ENCODE results near the gene CAMTA1. TPM values are rescaled to one million over a fixed set of nuclear protein-coding genes. Genes with fewer than 3 reads are reported as not detected.
A peak's percentile ranks its signal among the peaks of the same experiment; 100 is the strongest.

Gene CAMTA1
- total RNA-seq, 1 donor from 2014 or later = 40.9 TPM

DNA sequence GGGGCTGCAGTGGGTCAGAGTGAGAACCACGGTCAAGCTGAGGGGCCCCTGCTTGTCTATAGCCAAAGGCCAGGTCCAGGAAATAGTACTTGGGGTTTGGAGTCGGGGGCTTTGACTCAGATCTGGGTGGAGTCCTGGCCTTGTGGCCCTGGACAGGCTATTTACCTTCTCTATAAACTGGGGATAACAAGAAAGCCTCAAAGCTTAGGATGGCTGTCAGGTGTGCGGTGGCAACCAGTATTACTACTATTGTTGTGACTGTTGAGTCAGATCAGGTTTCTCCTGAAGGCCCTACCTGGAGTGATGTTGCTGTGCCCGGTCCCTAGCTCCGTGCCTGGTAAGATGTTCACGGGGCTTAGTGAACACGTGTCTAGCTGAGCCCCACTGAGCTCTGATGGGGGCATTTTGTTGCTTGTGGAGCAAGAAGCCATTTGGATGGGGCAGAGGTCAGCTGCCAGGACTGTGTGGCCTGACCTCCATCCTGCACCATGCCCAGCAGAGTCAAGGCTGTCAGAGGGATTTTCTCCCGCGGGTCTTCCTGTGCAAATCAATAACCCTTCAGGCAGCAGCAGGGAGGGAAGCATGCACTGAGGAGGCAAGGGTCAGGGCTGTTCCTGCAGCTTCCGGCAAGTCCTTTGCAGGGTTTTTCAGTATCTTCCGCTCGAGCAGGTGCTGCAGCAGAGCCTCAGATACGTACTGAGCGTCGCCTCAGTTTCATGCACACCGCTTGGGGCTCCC, 170.3 kb downstream of the CAMTA1 start:
- DNase-seq (ENCODE audit: low read depth in 2 of 2) = no peak

DNA sequence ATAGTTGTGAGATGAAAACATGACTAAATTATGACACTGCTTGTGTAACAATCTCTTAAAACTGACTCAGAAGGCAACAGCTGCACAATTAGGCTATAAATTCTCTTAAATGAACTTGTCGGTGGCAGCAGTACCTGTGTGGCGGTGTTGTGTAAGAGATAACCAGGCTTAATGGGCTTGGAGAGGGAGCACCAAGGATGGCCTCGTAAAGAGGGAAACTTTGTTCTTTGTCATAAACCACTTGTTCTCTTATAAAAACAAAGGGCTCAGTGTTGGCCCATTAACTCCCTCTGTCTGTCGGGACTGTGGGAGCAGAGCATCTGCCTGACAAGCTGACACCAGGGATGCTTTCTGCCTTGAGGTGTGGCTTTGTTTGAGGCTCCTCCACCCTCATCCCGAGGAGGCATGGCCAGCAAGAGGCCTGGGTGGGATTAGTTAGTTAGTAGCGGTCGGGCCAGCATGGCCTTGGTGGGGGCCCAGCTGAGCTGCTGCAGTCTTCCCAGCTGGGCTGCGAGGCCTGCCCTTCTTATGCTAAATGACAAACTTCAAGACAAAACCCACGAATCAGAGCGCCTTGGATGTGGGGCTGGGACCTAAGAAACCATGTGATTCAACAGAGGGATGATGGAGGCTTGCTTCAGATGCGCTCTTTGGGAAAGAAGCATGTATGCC, 171.4 kb downstream of the CAMTA1 start:
- no peak for DNase-seq (ENCODE audit: low read depth in 2 of 2)

DNA sequence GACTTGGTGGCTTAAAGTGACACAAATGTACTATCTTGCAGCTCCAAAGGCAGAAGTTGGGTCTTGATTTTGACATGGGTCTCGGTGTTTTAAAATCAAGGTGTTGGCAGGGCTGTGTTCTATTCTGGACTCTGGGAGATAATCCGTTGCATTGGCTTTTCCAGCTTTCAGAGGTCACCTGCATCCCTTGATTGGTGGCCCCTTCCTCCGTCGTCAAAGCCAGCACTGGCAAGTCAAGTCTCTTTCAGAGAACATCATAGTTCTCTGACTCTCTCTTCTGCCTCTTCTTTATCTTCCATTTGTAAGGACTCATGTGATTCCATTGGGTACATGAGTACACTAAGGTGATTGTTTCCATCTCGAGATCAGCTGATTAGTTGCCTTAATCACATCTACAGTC, 172.1 kb downstream of the CAMTA1 start:
- DNase-seq (ENCODE audit: low read depth in 2 of 2) = no peak

DNA sequence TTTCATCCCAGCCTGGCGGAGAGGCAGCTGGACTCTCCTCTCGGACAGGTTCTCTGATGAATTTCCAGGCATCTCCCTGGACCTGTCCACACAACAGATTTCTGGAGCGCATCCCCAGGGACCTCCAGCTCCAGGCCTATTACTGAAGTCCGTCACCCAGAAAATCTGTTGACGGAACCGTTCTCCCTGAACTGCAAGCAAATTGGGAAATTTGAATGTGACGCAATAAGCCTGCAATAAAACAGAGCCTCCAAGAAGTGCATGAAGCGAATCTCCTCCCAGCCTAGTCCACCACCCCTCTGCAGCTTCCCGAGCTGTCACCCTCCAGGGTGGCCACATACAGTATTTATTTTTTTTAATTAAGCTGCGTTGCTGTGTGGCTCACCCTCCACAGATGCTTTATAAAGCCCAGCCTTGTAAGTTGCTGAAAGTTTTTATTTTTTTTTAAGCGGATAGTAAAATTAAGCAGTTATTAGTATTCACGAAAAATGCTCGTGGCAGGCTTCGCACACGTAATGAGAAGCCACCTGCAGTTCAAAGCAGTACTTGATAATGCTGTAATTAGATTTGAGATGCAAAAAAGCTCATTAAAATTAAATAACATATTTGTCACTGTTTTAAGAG, 173.3 kb downstream of the CAMTA1 start:
- DNase-seq (ENCODE audit: low read depth in 2 of 2) = no peak

DNA sequence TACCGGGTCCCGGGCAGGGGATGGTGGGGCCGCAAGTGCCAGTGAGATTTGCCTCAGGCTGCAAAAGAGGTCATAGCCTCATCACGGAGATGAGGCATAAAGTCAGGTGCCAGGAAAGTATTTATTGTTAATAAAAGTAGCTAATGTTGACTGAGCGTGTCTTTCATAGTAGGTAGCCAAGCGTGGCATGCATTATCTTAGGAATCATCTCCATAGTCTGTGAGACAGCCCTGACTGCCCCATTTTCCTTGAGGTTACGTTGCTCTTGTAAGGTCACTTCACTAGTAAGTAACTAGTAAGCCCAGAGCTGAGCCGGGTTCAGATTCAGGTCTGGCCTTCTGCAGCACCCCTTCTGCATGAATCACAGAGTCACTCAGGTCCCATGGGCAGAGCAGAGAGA, 174.2 kb downstream of the CAMTA1 start:
- no peak for DNase-seq (ENCODE audit: low read depth in 2 of 2)

DNA sequence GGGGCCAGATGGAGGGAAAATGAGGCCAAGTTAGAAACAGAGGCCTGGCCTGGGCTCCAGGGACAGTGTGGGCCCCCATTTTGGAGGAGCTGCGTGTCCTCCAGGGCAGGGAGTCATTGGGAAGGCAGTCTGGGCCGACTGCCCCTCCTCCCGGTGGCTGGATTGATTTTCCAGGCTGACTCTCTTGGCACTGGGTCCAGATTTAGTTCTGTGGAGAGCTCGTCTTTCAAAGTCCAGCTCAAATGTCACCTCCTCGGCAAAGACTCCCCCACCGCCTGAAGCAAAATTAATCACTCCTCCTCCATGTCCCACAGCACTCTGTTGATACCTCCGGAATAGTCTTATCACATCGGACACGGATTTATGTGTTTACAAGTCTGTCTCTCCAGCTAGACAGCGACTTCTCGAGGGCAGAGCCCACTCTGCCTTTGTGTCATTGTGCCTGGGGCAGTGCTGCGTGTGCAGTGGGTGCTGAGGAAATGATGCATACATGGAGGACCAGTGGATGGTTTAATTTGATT, 175.1 kb downstream of the CAMTA1 start:
- DNase-seq (ENCODE audit: low read depth in 2 of 2) = no peak

DNA sequence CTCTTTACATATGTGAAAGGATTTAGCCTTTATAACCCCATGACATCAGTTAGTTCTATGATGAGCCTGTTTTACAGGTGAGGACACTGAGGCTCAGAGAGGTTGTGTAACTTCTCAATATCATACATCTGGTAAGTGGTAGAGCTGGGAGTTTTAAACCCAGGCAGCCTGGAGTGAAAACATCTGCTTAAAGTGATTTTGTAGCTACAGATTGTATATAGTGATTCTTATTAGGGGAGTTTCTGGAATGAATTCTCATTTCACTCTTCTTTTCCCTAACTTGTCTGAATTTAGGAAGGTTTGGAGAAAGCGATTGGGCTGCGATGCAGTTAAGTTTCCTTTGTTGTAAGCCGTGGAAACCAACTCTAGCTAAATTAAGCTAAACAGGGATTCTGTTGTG, 175.6 kb downstream of the CAMTA1 start:
- no peak for DNase-seq (ENCODE audit: low read depth in 2 of 2)

DNA sequence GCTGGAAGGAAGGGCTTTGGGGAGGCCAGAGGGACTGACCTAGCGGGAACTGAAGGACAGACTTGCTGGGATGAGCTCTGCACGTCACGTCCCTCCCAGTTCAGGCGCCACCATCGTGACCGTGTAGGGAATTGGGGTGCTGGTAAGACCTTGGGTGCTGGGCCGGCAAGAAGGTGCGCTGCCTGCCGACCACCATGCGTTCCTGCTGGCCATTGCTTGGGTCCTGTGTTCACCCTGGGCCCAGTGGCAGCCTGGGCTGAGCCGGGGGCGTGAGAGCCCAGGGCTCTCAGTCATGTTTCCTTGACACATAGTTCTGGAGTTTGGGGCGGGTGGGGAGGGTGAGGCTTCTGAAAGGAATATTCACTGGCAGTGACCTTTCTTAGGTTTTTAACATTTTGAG, 176.0 kb downstream of the CAMTA1 start:
- DNase-seq (ENCODE audit: low read depth in 2 of 2) = no peak

DNA sequence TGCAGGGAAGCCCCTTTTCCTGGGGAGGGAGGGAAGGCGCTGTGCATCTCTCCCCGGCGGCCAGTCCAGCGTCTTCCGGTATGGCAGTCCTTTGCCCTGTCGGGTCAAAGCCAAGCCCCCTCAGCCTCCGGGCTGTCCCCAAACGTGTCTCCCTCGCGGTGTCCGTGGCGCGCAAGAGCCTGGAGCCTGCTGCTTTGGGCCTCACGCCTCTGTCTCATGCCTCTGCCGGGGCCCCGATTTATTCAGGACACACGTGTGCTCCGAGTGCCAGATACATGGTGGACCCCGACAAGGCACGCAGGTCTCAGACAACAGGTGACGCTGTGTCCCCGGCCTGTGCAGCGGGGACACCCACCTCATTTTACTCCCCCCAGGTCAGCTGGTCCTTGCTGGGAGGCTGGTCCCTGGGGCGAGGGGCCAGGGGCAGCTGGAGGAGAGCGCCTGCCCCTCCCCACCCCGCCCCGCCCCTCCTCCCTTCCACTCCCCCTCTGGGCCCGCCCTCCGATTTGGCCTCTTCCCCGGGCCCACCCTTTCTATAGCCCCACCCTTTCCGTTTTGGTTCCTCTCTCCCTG, 176.7 kb downstream of the CAMTA1 start:
- DNase-seq (ENCODE audit: low read depth in 2 of 2) = no peak

DNA sequence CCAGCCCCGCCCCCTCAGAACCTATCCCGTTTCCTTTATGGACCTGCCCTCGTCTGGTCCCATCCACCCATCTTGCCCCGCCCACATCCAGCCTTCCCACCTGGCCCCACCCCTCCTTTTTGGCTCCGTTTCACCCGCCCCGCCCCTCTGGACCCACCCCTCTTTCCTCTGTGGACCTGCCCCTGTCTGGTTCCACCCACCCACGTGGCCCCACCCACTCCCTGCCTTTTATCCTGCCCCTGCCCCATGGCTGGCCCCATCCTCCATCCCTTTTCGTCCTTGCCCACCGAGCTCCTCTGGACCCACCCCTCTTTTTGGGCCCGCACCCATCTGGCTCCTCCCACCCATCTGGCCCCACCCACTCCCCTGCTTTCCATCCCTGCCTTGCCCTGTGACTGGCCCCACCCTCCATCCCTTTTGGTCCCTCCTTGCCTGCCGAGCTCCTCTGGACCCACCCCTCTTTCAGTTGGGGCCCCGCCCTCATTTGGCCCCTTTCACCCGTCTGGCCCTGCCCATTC, 177.3 kb downstream of the CAMTA1 start:
- DNase-seq (ENCODE audit: low read depth in 2 of 2) = no peak

DNA sequence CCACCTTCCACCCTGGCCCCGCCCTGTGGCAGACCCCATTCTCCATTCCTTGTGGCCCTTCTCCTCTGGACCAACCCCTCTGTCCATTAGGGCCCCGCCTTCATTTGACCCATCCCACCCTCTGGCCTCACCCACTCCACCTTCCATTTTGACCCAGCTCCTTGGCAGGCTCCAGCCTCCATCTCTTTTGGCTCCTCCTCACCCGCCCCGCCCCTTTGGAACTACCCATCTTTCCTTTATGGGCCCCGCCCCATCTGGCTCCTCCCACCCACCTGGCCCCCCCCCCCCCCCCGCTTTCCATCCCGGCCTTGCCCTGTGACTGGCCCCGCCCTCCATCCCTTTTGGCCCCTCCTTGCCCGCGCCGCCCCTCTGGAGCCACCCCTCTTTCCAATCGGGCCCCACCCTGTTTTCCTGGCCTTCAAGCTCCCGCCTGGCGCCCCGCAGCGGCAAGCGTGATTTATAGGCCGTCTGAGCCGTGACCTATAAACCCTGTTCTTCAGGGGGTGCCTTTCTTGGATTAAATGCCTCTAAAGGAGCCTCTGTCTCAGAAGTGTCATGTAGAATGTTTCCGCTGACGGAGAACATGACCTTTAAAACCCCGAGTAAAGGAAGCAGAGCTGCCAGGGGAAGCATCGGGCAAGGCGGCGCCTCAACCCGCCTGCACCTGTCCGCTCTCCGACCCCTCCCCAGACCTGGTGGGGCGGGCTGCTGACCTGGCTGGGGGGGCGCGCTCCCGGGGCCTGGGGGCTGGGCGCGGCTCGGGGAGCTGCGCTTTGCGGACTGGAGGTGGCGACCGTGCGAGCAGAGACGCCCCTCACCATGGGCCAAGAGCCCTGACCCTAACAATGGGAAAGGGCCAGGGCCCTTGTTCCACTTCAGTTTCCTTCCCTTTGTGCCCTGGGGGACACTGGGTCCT, 178.0 kb downstream of the CAMTA1 start:
- peak in 1 of 2 donors; percentile 12 for DNase-seq (ENCODE audit: low read depth in 2 of 2)

DNA sequence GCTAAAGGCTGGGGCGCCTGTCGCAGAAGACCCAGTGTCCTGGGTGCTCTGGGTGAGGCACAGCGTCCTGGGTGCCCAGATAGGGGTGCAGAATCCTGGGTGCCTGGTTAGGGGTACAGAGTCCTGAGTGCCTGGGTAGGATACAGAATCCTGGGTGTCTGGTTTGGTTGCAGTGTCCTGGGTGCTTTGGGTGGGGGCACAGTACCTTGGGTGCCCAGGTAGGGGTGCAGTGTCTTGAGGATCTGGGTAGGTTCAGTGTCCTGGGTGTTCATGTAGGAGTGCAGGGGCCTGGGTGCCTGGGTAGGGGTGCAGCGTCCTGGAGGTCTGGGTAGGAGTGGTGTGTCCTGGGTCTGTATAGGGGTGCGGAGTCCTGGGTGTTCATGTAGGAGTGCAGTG, 178.7 kb downstream of the CAMTA1 start:
- no peak for DNase-seq (ENCODE audit: low read depth in 2 of 2)

DNA sequence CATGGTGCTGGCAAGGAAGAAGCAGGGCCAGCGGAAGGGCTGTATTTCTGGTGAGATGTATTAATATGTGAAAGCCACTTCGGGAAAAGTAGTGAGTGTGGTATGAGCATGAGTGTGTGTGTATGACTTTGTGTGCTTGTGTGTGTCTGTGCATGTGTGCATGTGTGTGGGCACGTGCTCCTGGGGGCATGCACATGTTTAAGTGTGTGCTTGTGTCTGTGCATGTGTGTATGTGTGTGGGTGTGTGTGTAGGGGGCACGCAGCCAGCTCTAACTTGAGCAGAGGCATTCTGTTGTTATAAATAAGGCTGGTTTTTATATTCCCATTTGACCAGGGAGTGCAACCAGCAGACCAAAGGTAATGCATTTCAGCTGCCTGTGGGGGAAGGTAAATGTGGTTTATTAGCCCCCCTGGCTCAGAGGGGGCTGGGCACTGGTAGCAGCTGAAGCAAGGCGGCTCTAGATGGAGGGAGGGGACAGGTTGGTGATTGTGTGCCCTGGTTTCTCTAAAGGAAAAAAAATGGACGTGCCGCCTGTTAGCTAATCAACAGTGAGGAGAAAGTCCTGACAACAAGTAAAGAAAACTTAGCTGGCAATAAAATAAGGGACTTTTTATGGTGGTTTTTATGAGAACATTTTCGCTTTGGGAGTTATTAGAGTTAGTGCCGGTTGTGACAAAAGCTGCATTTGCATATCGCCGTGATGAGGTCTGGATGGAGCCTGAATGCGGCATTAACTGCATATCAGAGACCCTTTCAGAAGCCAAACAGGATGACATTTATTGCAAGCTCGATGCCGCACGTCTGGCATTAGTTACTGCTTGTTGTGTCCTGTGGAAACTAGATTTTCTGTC, 180.1 kb downstream of the CAMTA1 start:
- DNase-seq (ENCODE audit: low read depth in 2 of 2) = no peak

DNA sequence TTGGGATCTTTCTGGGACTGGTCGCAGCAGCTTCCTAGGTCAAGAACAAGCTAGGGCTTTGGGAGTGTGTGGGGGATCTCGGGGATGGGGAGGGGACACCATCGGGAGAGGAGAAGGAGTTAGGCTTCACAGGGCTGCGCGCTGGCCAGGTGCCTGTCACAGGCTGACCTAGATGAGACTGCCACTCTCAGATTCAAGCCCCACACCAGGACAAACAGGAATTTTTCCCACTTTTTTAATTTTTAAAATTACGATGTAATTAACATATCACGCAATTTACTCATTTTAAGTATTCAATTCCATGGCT, 180.6 kb downstream of the CAMTA1 start:
- no peak for DNase-seq (ENCODE audit: low read depth in 2 of 2)

DNA sequence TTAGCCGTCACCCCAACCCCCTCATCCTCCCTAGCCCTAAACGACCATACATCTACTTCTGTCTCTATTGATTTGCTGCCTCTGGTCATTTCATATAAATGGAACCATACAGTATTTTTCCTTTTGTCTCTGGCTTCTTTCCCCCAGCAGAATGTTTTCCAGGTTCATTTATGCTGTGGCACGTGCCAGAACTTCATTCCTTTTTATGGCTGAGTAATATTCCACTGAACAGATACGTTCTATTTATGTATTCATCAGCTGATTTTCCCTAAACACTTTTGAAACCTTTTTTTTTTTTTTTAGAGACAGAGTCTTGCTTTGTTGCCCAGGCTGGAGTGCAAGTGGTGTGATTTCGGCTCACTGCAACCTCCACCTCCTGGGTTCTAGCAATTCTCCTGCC, 181.1 kb downstream of the CAMTA1 start:
- no peak for DNase-seq (ENCODE audit: low read depth in 2 of 2)

DNA sequence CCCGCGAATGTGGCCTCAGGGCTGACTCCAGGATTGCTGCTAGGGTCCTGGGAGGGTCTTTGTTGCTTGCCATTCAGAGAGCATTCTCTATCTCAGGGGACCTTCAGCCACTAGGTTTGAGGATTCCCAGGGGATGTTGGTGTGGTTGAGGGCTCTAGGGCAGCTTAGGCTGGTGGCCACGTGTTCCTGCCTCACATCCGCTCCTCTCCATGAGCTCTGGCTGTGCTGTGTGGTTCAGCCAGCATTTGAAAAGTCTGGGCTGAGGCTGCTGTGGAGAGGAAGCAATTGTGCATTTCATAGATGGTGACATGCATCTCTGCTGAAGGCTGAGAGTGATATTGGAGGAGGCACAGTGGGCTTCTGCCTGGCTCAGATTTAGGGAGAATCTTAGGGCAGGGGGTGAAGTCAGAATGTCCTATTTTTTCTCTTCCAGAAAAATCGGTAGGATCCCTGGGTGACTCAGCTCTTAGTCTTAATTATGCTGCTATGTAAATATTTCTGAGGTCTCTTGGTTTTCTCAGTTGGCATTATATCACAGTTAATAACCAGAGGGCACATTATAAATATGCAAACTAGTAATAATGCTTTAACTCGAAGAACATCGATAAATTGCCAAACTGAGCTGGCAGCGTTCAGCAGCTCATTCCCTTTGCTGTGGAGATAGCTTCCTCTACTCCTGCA, 182.3 kb downstream of the CAMTA1 start:
- DNase-seq (ENCODE audit: low read depth in 2 of 2) = no peak

DNA sequence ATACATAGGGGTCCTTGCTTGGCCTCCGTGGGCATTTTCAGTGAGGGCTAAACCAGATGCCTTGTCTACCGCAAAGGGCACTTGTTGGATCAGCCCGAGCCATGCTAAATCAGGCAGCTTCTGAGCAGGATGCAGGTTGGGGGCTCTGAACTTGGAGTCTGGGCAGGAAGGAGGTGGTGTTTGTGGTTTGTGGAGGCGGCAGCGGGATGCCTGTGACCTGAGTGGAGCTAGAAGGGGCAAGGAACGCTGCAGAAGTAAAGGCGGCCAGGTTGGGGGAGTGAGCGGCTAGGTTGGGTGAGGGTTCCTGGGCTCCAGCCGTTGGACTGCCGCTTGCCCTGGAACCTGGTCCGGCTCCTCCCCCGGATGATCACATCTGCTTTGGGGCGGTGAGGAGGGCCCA, 183.9 kb downstream of the CAMTA1 start:
- DNase-seq (ENCODE audit: low read depth in 2 of 2) = no peak

DNA sequence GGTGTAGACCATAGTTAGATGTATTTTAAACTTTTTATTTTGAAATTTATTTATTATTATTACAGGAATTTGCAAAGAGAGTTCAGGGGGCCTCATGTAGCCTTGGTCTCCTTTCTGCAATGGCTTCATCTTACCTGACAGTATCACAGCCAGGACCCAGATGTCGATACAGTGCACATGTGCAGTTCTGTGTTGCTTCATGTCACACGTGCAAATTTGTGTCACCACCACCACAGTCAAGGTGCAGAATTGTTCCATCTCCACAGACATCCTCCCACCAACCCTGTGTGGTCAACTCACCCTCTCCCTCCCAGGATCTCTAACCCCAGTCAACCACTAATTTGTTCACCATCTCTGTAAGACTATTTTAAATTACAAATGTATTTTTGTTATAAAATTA, 184.5 kb downstream of the CAMTA1 start:
- DNase-seq (ENCODE audit: low read depth in 2 of 2) = no peak

DNA sequence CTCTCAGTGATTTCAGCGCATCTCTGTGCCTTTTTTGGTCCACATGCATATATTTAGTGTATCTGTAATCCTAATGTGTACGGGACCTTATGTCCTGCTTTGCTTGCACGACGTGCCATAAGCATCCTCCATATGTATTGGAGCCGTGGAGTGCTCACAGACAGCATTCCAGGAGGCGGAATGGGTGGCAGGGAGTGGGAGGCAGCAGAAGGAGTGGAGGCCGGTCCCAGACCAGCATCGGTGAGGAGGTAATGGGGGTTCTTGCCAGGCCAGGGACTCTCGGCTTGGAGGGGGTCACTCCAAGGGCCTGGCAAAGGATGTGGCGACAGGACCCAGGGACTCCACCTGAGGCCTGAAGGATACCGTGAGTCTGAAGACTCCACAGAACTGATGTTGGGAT, 185.0 kb downstream of the CAMTA1 start:
- DNase-seq (ENCODE audit: low read depth in 2 of 2) = no peak

DNA sequence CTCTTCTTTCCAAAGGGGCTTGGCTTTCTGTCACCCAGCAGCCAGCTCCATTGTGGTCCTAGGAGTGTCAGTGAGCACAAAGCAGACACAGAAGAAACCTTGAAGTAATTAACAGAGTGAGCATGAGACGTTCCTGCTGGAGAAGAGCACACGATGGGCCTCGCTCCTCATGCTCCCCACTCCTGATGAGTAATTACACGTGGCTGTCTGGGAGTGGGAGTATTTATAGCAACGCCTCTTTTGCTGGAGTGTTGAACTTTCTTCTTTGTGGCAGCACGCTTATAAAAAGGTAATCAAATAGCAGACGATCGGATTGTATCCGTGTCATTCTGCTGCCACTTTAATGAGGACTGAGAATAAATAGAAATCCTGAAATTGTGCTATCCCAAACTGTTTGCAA, 185.8 kb downstream of the CAMTA1 start:
- DNase-seq (ENCODE audit: low read depth in 2 of 2) = no peak

Measured in lung microvascular endothelial cell (primary cell).